Activated CD4-positive, alpha-beta memory T cell treated with anti-CD3 and anti-CD28 coated beads for 36 hours (primary cell): ENCODE results near the gene COMP. TPM values are rescaled to one million over a fixed set of nuclear protein-coding genes. Genes with fewer than 3 reads are reported as not detected.

Source experiments
- CTCF ChIA-PET: fragments of 350-600 bp; sonication (Branson Sonifier 250); formaldehyde crosslinking; loops from one replicate; lab custom pipeline; 2021; ENCODE audit warnings: antibody characterized with exemption, inconsistent platforms; lab: Charles Lee
- POLR2A ChIA-PET: fragments of 350-600 bp; sonication (Branson Sonifier 250); formaldehyde crosslinking; loops from one replicate; lab custom pipeline; 2021; ENCODE audit warnings: antibody characterized with exemption; lab: Charles Lee
- DNase-seq: peaks from one replicate; pipeline ENCODE4 v3.0.0-alpha.2; 2020
- H3K27ac Mint-ChIP-seq: one replicate; pipeline ENCODE4 v1.8.0; 2021; ENCODE audit warnings: mixed read lengths
- H3K27me3 Mint-ChIP-seq: one replicate; pipeline ENCODE4 v1.8.0; 2021; ENCODE audit warnings: mixed read lengths
- H3K36me3 Mint-ChIP-seq: one replicate; pipeline ENCODE4 v1.8.0; 2021; ENCODE audit warnings: mixed read lengths
- H3K4me1 Mint-ChIP-seq: one replicate; pipeline ENCODE4 v1.8.0; 2021; ENCODE audit warnings: low read depth, mixed read lengths
- H3K4me3 Mint-ChIP-seq: one replicate; pipeline ENCODE4 v1.8.0; 2021; ENCODE audit warnings: mild to moderate bottlenecking, mixed read lengths
- H3K9me3 Mint-ChIP-seq: one replicate; pipeline ENCODE4 v1.8.0; 2021; ENCODE audit warnings: mixed read lengths
- intact Hi-C: fragments of 100-400 bp; cut with micrococcal nuclease; formaldehyde crosslinking; loops from one replicate; pipeline ENCODE4 v1.15.1; 2023
- total RNA-seq, 2 experiments: library from RNA; stranded (reverse); gene quantifications; one replicate each; pipeline ENCODE4 v1.2.3, GENCODE V29; 2021

The COMP gene
- total RNA-seq, 2 experiments from 2014 or later, result not detected

DNA sequence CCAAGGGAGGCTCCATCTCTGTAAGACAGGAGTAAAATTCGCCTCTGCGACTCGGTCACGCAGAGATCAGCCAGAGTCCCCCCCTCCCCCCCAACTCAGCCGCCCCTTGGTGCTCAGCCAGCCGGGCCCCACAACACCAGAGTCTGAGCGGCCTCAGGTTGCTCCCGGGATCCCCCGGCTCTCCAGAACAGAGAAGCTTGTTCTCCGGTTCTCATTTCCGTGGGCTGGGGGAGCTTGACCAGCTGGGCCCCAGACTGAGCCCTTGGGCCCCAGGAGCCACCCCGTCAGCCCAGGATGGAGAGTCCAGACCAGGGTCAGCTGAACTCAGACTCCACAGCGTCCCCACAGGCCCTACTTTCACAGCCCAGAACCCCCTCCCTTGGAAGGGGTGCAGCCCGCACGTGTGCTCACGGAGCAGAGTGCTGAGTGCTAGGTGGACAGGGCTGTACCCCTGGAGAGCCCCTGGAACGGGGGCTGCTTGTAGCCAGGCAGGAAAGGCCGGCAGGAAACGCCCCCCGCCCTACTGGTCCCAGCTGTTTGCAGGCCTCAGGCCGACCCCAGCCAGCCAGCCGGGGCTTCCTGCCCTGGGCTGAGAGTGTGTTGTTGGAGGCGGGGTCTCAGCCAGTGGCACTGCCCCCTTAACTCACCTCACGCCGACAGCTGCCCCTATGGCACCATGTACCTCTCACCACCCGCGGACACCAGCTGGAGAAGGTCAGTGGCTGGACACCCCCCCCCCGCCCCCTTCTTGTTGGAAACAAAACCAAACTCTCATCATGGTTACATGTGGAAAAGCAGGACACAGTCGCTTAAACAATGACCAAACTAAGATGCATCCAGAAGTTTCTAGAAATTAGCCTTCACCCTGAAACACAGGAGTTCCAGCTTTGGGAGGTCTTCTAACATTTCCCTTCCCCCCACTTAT, 44.4 kb downstream of the COMP start:
- intact Hi-C loops, result no loop called here
- no peaks in the 10 kb centered on the region for H3K4me1 Mint-ChIP-seq
- H3K36me3 Mint-ChIP-seq, result no peaks in the 10 kb centered on the region
- H3K4me3 Mint-ChIP-seq, result no peak overlapping the region
- DNase-seq, result no peak
- ChIA-PET CTCF (no interaction called here), POLR2A (no interaction called here)
- H3K27ac Mint-ChIP-seq, result no peak overlapping the region
- no peaks in the 10 kb centered on the region for H3K27me3 Mint-ChIP-seq
- no peaks in the 10 kb centered on the region for H3K9me3 Mint-ChIP-seq

DNA sequence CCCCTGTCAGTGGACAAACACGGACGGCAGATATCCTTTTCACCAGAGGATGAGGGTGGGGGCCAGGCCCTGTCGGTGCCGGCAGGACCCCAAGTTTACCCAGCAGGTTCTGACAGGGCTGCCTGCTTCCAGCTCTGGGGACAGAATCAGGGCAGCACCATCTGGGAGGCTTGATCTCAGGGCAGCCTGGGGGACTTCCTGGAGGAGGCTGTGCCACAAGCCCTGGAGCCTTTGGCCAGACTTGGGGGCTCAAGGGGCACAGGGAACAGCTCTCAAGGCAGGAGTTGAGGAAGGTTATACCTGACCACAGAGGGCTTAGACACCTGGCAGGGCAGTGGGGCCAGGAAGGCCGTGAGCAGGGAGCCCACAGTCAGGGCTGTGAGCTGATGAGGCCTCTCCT, 45.2 kb downstream of the COMP start:
- H3K4me3 Mint-ChIP-seq, result no peak overlapping the region
- H3K9me3 Mint-ChIP-seq, result no peaks in the 10 kb centered on the region
- CTCF ChIA-PET, result no interaction called here
- POLR2A ChIA-PET, result no interaction called here
- no peaks in the 10 kb centered on the region for H3K36me3 Mint-ChIP-seq
- no peaks in the 10 kb centered on the region for H3K27me3 Mint-ChIP-seq
- no peaks in the 10 kb centered on the region for H3K4me1 Mint-ChIP-seq
- H3K27ac Mint-ChIP-seq, result no peak overlapping the region
- DNase-seq, result no peak
- intact Hi-C loops, result no loop called here

DNA sequence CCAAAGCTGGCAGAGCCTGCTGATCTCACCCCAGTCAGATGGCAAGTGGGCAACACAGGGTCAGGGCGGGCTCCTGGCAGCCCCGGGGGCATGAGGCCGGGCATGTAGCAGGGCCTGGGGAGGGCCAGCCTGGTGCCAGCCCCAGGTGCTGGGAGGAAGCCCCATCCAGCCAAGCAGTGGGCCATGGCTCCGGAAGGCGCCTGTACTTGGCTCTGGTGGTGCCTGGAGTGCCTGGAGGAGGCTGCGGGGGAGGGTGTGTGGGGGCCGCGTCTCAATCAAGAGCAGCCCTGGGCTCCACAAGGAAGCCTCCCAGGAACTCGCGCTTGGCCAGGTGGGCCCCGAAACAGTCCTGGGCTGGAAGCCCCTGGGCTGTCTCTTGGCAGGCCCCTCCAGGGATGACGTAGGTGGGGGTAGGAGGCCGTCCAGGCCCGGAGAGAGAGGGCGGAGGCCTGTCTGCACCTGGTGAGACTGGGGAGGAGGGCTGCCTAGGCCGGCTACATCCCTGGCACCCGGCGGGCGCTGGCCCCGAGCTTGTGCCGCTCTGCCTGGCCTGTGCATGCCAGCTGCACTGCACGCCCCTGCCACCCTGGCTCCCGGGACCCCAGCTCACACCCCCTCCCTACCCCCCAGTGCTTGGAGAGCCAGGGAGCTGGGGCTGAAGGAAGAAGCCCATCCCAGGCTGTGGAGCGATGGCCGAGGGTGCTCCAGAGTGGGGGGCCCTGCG, 45.9 kb downstream of the COMP start:
- intact Hi-C loops, result no loop called here

DNA sequence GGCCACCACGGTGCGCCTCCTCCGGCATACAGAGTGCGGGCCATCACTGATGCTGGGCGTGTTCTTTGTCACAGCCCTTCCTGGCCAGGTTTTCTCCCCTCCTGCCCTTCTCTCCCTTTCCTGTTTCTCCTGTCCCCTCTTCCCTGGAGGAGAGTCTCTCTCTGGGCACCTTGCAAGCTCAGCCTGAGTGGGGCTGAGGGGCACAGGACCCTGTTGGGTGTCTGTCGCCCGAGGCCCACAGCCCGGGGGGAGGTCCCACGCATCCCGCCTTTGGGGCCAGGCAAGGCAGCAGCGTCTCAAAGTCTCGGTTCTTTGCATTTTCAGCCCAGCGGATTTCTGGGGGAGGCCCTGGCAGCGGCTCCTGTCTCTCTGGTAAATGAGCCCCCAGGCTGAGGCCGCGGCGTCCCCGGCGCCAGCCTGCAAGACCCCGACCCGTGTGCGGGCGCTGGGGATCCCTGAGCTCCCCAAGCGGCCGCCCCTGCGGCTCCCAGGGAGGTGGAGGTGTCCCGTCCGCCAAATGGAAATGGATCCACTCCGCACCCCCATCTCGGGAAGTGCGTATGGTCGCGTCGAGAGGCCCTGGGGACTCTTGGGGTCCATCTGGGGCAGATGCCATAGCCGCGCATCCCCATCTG, 47.2 kb downstream of the COMP start:
- ChIA-PET POLR2A (no interaction called here), CTCF (no interaction called here)
- no peak overlapping the region for H3K4me3 Mint-ChIP-seq
- no peaks in the 10 kb centered on the region for H3K4me1 Mint-ChIP-seq
- DNase-seq, result no peak
- no peaks in the 10 kb centered on the region for H3K27me3 Mint-ChIP-seq
- H3K27ac Mint-ChIP-seq, result no peak overlapping the region
- no peaks in the 10 kb centered on the region for H3K36me3 Mint-ChIP-seq
- intact Hi-C loops, result no loop called here
- no peaks in the 10 kb centered on the region for H3K9me3 Mint-ChIP-seq

More for the DNA sequence above, 45.9 kb downstream of the COMP start:
- Mint-ChIP-seq H3K4me3 (no peak overlapping the region), H3K27me3 (no peaks in the 10 kb centered on the region), H3K27ac (no peak overlapping the region), H3K9me3 (no peaks in the 10 kb centered on the region), H3K36me3 (no peaks in the 10 kb centered on the region), H3K4me1 (no peaks in the 10 kb centered on the region)
- ChIA-PET POLR2A (no interaction called here), CTCF (no interaction called here)
- no peak for DNase-seq

DNA sequence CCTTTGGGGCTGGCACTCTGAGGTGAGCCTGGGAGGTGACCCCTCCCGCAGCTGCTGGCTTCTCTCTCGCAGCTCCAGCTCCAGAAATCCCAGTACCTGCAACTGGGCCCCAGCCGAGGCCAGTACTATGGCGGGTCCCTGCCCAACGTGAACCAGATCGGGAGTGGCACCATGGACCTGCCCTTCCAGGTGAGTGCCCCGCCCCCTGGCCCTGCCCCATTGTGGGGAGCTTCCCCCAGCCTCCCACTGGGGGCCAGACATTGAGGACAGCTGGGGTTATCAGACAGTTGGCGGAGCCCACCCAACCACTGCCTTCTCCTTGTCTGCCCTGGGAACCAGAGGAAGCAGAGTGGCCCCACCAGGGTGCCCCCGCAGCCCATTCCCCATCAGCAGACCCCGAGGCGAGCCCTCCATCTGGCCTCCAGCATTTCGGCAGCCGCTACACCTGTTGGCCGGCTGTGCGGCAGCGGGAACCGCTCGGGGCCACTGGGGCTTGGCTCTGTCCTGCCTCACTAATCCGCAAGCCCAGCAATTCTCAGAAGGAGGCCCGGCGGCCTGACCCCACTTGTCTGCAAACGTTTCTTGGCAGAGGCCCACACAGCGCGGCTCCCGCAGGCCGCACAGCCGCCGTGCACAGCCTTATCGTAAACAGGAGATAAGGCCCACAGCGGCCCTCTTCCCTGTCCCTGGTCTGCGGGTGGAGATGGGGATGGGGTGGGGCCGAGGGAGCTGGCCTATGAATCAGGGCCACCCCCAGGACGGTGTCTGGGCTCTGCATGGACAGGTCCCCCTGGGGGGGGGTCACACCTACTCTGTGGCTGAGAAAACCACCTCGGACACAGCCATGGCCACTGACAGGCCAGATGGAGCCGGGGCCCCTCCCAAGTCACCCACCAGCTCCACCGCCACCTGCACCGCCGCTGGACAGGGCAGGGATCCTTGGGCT, 48.0 kb downstream of the COMP start:
- H3K4me1 Mint-ChIP-seq, result no peaks in the 10 kb centered on the region
- no peaks in the 10 kb centered on the region for H3K36me3 Mint-ChIP-seq
- H3K27me3 Mint-ChIP-seq, result no peaks in the 10 kb centered on the region
- ChIA-PET CTCF (no interaction called here), POLR2A (no interaction called here)
- no peak overlapping the region for H3K4me3 Mint-ChIP-seq
- H3K9me3 Mint-ChIP-seq, result no peaks in the 10 kb centered on the region
- no peak for DNase-seq
- intact Hi-C loops, result no loop called here
- no peak overlapping the region for H3K27ac Mint-ChIP-seq

DNA sequence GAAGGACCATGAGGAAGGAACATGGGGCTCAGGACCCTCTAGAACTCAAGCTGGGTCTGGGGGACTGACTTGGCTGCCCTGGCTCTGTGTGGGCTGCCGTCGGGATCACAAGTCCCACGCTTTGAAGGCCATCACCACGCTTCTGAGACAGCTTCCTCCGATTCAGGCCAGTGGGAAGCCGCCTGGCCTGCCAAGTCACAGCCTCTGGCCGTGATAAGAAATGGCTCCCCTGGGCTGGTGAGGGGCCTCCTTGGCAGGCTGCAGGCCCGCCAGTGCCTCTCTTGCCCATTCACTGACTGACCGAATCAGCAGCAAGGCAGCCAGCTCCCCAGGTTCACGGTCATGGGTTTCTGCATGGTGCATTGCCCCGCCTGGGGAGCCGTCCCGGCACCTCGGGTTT, 48.8 kb downstream of the COMP start:
- ChIA-PET CTCF (no interaction called here), POLR2A (no interaction called here)
- Mint-ChIP-seq H3K9me3 (no peaks in the 10 kb centered on the region), H3K4me1 (no peaks in the 10 kb centered on the region), H3K27me3 (no peaks in the 10 kb centered on the region), H3K27ac (no peak overlapping the region), H3K36me3 (no peaks in the 10 kb centered on the region), H3K4me3 (no peak overlapping the region)
- intact Hi-C loops, result no loop called here
- no peak for DNase-seq

DNA sequence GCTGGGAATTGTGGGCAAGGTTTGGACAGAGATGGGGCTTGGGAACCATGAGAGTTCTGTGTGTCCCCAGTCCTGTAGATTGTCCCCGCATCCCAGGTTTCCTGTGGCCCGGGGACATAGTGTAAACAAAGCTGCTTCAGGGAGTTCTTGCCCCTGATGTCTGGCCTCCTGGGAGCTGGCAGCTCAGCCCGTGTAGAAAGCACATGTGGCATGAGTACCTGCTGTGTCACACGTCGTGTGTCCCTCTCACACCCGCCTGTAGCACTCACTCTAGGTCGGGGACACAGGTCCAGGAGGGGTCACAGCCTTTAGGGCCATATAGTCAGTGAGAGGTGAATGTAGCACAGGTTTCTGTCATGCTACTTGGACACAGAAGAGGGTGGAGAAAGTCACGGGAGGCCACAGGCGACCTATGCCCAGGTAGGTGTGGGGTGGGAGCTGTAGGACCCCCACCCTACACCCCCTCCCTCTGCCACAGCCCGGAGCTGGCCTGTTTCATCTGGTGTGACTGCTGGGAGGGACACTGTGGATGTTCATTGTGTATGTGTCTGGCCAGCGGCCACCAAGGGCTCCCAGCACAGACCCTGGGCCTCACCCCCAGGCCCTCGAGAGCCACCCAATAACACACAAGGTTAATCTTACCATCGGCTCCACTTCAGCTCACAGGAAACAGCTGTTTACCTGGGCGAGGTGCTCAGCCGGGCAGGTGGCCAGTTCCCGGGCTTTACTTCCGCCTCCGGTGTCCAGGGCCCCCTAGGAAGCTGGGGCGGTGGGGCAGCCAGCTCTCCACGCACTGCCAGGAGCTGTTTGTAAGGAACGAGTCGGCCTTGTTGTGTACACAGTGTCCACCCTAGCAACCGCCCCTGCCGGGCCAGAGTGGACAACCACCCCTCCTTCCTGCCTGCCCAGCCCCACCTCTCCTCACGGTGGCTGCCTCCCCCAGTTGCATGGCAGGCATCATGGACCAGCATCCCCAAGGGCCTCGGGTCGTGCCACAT, 49.7 kb downstream of the COMP start:
- Mint-ChIP-seq H3K9me3 (no peaks in the 10 kb centered on the region), H3K4me1 (no peaks in the 10 kb centered on the region), H3K4me3 (no peak overlapping the region), H3K36me3 (no peaks in the 10 kb centered on the region), H3K27me3 (no peaks in the 10 kb centered on the region), H3K27ac (no peak overlapping the region)
- no peak for DNase-seq
- POLR2A ChIA-PET, result no interaction called here
- CTCF ChIA-PET, result no interaction called here
- intact Hi-C loops, result no loop called here

DNA sequence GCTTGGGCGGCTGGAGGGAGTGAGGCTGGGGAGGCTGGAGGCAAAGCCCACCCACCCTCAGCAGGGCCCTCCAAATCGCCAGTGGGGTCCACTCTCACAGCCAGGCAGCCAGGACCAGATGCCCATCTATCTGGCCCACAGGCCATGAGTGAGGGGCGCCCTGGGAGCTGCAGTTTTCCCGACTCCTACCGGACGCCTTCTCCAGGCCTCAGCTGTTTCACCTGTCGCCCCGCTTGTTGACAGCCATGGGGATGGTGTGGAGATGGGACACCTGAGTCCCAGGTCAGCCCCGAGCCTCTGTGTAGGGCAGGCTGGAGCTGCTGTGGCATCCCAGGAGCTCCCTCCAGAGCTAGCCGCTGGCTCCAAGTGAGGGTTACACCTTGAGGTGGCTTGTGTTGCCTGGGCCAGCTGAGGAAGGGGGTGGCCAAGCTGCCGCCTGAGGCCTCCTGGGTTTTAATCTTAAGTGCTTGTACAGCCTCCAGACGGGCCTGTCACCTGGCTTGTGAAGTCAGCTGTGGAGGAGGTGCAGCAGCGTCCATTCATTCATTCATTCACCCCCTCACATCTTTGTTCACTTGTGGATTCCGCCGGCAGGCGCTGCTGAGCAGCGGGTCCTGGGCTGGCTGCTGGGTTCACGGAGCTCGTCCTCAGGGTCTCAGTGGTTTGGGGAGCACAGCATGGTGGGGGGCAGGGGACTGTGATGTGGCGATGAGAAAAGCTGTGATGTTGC, 52.0 kb downstream of the COMP start:
- intact Hi-C loops, result no loop called here
- H3K27ac Mint-ChIP-seq, result no peak overlapping the region
- no peak overlapping the region for H3K4me3 Mint-ChIP-seq
- H3K9me3 Mint-ChIP-seq, result no peaks in the 10 kb centered on the region
- H3K4me1 Mint-ChIP-seq, result no peaks in the 10 kb centered on the region
- H3K27me3 Mint-ChIP-seq, result no peaks in the 10 kb centered on the region
- no peak for DNase-seq
- POLR2A ChIA-PET, result no interaction called here
- H3K36me3 Mint-ChIP-seq, result no peaks in the 10 kb centered on the region
- CTCF ChIA-PET, result no interaction called here

DNA sequence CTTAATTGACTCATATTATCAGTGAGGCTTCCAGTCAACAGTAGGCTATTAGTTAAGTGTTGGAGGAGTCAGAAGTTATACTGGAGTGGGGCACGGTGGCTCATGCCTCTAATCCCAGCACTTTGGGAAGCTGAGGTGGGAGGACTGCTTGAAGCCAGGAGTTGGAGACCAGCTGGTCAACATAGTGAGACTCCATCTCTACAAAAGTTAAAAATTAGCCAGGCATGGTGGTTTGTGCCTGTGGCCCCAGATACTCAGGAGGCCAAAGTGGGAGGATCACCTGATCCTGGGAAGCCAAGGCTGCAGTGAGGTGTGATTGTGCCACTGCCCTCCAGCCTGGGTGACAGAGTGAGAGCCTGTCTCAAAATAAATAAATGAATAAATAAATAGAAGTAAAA, 53.2 kb downstream of the COMP start:
- Mint-ChIP-seq H3K36me3 (no peaks in the 10 kb centered on the region), H3K4me3 (no peak overlapping the region), H3K27me3 (no peaks in the 10 kb centered on the region), H3K27ac (no peak overlapping the region), H3K9me3 (no peaks in the 10 kb centered on the region), H3K4me1 (no peaks in the 10 kb centered on the region)
- no peak for DNase-seq
- ChIA-PET CTCF (no interaction called here), POLR2A (interaction anchor here (1.1 kb wide), 1 partner anchor 103 kb away, joined by 3 read pairs; no protein-coding TSS in a partner anchor)
- intact Hi-C loops, result no loop called here

DNA sequence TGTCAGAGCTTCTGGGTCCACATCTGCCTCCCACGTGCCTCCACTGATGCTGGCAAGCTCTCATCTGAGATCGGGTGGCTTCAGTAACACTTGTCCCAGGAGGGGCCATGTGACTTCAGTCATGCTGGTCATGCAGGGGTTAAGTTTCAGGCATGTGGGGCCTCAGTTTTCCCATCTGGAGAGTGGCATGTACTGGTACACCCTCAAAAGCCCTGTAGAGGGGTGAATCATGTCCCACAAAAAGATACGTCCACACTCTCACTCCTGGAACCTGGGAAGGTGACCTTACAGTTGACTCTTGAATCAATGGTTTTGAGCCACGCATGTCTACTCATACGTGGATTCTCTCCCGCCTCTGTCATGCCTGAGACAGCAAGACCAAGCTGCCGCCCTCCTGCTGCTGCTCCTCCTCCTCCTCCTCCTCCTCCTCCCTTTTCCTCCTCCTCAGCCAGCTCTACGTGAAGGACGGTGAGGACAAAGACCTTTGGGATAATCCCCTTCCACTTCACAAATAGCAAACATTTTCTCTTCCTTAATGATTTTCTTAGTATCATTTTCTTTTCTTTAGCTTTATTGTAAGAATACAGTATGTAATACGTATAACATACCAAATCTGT, 53.7 kb downstream of the COMP start:
- no peak for DNase-seq
- intact Hi-C loops, result no loop called here
- no peak overlapping the region for H3K27ac Mint-ChIP-seq
- CTCF ChIA-PET, result no interaction called here
- H3K27me3 Mint-ChIP-seq, result no peaks in the 10 kb centered on the region
- POLR2A ChIA-PET, result interaction anchor here (1.1 kb wide), 1 partner anchor 103 kb away, joined by 3 read pairs; no protein-coding TSS in a partner anchor
- H3K36me3 Mint-ChIP-seq, result no peaks in the 10 kb centered on the region
- H3K9me3 Mint-ChIP-seq, result no peaks in the 10 kb centered on the region
- no peaks in the 10 kb centered on the region for H3K4me1 Mint-ChIP-seq
- H3K4me3 Mint-ChIP-seq, result no peak overlapping the region
